Measurements from ENCODE around the gene CGB2. TPM values are rescaled to one million over a fixed set of nuclear protein-coding genes. Genes with fewer than 3 reads are reported as not detected.

The CGB2 gene
- total RNA-seq, 4 donors from 2014 or later, result not detected

DNA sequence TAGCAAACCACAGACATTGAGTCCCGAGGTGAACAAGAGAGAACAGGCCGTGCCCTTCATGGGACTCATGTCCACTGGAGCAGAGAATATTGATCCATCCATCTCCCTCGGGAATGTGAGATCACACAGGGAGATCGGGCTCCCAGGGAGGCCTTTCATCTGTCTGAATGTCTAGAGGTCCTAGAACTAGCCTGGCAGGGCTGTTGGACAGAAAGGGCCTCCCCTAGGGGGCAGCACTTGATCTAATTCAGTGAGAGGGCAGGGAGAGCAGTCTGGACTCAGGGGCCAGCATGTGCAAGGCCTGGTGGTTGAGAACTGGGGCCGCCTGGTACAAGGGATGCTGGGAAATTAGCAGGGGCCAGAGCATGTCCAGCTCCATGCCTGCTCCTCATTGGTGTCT, 33.7 kb upstream of the CGB2 start:
- intact Hi-C loops (cut with DNase I), result no loop called here
- DNase-seq (ENCODE audit: extremely low spot score), result no peak

DNA sequence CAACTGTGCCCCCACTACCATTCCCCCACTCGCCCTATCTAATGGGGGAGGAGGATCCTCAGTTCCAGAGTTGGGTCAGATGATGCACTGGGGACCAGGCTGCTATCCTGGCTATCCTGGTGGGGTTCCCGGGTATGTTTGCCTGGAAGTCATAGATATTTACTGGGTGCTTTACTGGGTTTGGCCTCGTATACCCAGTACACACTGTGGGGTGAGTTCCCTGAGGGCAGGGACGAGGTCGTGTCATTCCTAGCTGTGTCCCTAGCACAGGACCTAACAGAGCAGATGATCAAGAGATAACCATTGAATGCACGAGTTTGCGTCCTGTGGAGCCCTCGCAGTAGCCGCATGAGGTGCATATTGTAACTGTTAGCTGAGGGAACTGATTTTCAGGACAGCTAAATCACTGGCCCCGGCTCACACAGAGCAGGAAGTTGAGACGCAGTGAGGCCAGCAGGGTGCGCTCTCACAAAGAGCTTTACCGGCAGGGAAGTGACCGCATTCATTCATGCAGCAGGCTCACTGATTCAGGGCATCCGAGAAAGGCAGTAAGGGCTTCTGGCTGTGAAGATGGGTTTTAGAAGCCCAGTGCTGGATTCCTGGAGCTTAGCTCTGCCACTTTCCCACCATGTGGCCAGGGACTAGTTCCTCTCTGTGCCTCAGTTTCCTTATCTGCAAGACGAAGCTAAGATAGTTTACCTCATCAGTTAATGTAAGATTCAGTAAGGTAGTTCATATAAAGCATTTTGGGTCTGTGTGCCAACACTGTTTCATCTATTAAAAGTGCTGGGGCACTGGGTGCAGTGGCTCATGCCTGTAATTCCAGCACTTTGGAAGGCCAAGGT, 32.0 kb upstream of the CGB2 start:
- Histone ChIP-seq H3K27ac (replicated peaks in 1 of 4) (no peak overlapping the region), H3K27me3 (no peaks in the 10 kb centered on the region), H3K4me1 (peaks cover 3 to 15% (median 11%) of the 10 kb centered on the region in 4 donors), H3K4me3 (no peak overlapping the region), H3K9me3 (no peaks in the 10 kb centered on the region), H3K36me3 (peaks cover 15 to 40% (median 33%) of the 10 kb centered on the region in 4 donors)
- no peak for TF ChIP-seq POLR2AphosphoS5 (IDR thresholded peaks at IDR 0.05)
- TF ChIP-seq, protein P1, sequence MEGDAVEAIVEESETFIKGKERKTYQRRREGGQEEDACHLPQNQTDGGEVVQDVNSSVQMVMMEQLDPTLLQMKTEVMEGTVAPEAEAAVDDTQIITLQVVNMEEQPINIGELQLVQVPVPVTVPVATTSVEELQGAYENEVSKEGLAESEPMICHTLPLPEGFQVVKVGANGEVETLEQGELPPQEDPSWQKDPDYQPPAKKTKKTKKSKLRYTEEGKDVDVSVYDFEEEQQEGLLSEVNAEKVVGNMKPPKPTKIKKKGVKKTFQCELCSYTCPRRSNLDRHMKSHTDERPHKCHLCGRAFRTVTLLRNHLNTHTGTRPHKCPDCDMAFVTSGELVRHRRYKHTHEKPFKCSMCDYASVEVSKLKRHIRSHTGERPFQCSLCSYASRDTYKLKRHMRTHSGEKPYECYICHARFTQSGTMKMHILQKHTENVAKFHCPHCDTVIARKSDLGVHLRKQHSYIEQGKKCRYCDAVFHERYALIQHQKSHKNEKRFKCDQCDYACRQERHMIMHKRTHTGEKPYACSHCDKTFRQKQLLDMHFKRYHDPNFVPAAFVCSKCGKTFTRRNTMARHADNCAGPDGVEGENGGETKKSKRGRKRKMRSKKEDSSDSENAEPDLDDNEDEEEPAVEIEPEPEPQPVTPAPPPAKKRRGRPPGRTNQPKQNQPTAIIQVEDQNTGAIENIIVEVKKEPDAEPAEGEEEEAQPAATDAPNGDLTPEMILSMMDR (IDR thresholded peaks at IDR 0.05), result peak; percentile 34 to 62 (median 38)
- TF ChIP-seq POLR2A (IDR thresholded peaks at IDR 0.05; ENCODE audit: low read depth), result no peak
- TF ChIP-seq EP300 (IDR thresholded peaks at IDR 0.05), result no peak
- DNase-seq (ENCODE audit: extremely low spot score), result no peak
- 65% methylated on average over 10 of the region's 16 CpGs for WGBS
- intact Hi-C loops (cut with DNase I), result no loop called here

More for the DNA sequence above, 33.7 kb upstream of the CGB2 start:
- H3K27ac ChIP-seq (replicated peaks in 1 of 4), result no peak overlapping the region
- H3K4me1 ChIP-seq, result peaks cover 10 to 24% (median 20%) of the 10 kb centered on the region in 4 donors
- H3K9me3 ChIP-seq, result no peaks in the 10 kb centered on the region
- no peaks in the 10 kb centered on the region for H3K27me3 ChIP-seq
- H3K4me3 ChIP-seq, result no peak overlapping the region
- peaks cover 0 to 23% (median 17%) of the 10 kb centered on the region in 4 donors for H3K36me3 ChIP-seq
- 87% methylated on average over 4 of the region's 5 CpGs for WGBS
- TF ChIP-seq EP300 (IDR thresholded peaks at IDR 0.05) (no peak), POLR2AphosphoS5 (IDR thresholded peaks at IDR 0.05) (no peak)
- TF ChIP-seq, protein P1 (IDR thresholded peaks at IDR 0.05), result peak in 1 of 3 experiments; percentile 25

DNA sequence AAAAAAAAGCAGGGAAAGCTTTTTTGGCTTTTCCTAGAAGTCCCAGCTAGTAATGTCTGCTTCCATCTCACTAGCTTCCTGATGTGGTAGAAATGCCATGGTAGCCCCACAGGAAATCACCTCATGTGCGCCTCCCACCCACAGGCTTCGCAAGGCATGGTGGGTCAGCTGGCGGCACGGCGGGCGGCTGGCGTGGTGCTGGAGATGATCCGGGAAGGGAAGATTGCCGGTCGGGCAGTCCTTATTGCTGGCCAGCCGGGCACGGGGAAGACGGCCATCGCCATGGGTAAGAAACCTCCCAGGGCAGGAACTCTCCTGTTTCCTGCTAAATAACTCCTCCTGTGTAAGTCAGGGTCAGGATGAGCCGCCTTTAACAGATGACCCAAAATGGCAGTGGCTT, 27.6 kb upstream of the CGB2 start:
- Histone ChIP-seq H3K4me1 (peaks cover 0 to 6% (median 2%) of the 10 kb centered on the region in 4 donors), H3K27me3 (no peaks in the 10 kb centered on the region), H3K9me3 (no peaks in the 10 kb centered on the region), H3K4me3 (no peak overlapping the region), H3K27ac (replicated peaks in 1 of 4) (no peak overlapping the region), H3K36me3 (peaks cover 35 to 83% (median 73%) of the 10 kb centered on the region in 4 donors)
- no peak for TF ChIP-seq POLR2AphosphoS5 (IDR thresholded peaks at IDR 0.05)
- intact Hi-C loops (cut with DNase I), result no loop called here
- WGBS, result 97% methylated on average over 15 of the region's 15 CpGs
- no peak for DNase-seq (ENCODE audit: extremely low spot score)

DNA sequence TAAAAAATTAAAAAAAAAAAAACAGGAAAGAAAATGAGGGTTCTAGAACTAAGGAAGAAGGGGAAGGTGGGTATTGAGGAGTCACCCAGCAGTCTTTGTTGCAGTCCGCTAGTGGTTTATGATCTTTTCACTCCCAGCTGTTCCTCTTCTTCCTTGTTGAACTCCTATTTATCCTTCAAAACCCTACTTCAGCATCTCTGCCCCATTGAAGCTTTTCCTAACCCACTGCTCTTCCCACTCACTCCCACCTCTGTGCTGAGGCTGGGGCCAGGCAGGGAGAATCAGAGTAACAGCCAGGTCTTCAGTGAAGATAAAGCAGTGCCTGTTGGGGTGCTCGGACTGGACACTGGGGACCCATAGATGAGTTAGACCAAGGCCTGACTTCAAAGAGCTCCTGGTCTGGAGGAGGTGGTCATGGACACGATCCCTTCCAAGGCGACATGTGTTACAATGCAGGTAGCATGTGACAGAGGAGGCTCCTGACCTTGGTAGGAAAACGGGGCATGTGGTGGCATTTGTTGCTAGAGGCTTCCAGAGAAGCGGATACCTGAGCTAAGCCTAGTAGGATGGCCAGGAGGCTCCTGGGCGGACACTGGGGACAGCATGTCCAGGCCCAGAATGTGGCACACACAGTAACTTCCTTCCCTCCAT, 26.6 kb upstream of the CGB2 start:
- Histone ChIP-seq H3K4me1 (no peaks in the 10 kb centered on the region), H3K9me3 (no peaks in the 10 kb centered on the region), H3K27ac (replicated peaks in 1 of 4) (no peak overlapping the region), H3K27me3 (no peaks in the 10 kb centered on the region), H3K36me3 (peaks cover 44 to 92% (median 78%) of the 10 kb centered on the region in 4 donors), H3K4me3 (no peak overlapping the region)
- intact Hi-C loops (cut with DNase I), result no loop called here
- 92% methylated on average over 7 of the region's 7 CpGs for WGBS
- DNase-seq (ENCODE audit: extremely low spot score), result no peak
- no peak for TF ChIP-seq POLR2A (IDR thresholded peaks at IDR 0.05; ENCODE audit: low read depth)
- TF ChIP-seq, protein P1 (IDR thresholded peaks at IDR 0.05), result no peak
- no peak for TF ChIP-seq POLR2AphosphoS5 (IDR thresholded peaks at IDR 0.05)
- TF ChIP-seq EP300 (IDR thresholded peaks at IDR 0.05), result no peak

DNA sequence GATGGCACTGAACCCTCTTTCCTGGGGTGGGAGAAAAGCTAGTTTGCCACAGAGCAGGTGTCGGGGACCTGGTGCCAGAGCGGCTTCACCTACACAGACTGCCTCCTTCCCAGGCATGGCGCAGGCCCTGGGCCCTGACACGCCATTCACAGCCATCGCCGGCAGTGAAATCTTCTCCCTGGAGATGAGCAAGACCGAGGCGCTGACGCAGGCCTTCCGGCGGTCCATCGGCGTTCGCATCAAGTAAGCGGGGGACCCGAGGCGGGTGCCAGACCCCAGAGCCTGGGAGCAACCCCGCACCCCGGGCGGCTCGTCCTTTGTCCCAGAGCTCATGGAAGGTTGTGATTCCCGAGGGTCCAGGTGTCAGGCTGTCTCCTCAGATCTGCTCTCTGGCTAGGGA, 24.8 kb upstream of the CGB2 start:
- 95% methylated on average over 14 of the region's 22 CpGs for WGBS

More for the DNA sequence above, 24.8 kb upstream of the CGB2 start:
- DNase-seq (ENCODE audit: extremely low spot score), result no peak
- intact Hi-C loops (cut with DNase I), result no loop called here
- peaks cover 55 to 99% (median 92%) of the 10 kb centered on the region in 4 donors for H3K36me3 ChIP-seq
- no peak overlapping the region for H3K4me3 ChIP-seq
- no peaks in the 10 kb centered on the region for H3K27me3 ChIP-seq
- no peaks in the 10 kb centered on the region for H3K4me1 ChIP-seq
- no peak overlapping the region for H3K27ac ChIP-seq (replicated peaks in 1 of 4)
- H3K9me3 ChIP-seq, result no peaks in the 10 kb centered on the region
- TF ChIP-seq POLR2AphosphoS5 (IDR thresholded peaks at IDR 0.05) (no peak), EP300 (IDR thresholded peaks at IDR 0.05) (no peak), POLR2A (IDR thresholded peaks at IDR 0.05; ENCODE audit: low read depth) (no peak)
- TF ChIP-seq, protein P1 (IDR thresholded peaks at IDR 0.05), result no peak

All from esophagus muscularis mucosa (tissue), 4 donors.